Measurements from ENCODE around the gene SLC35B4. TPM values are rescaled to one million over a fixed set of nuclear protein-coding genes. Genes with fewer than 3 reads are reported as not detected.

SLC35B4 gene
- total RNA-seq, 1 experiment from 2014 or later = 13.3 TPM

DNA sequence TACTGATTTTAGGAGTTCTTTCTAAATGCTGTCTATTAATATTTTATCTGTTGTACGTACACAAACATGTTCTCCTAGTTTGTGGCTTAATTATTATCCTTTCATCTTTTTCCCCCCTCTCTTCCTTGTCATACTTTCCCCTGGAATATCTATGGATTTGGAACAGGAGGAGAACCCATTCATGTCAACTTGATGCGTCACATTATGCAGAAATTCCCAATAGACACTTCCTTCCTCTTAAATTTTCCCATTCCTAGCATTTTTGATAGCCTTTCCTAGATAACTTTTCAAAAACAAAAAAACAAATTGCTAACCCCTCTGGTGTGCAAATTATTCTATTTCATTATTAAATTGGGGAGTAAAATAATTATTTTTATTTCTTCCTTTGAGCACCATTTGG lies 36.2 kb downstream of the SLC35B4 start:
- intact Hi-C loops (cut with micrococcal nuclease; ENCODE audit: unreplicated experiment) = no loop called here
- Mint-ChIP-seq H3K36me3 (ENCODE audit: insufficient read depth, unreplicated experiment) (no peaks in the 10 kb centered on the region), H3K4me3 (ENCODE audit: low read depth, unreplicated experiment) (no peak overlapping the region), H3K27me3 (ENCODE audit: unreplicated experiment) (no peaks in the 10 kb centered on the region), H3K9me3 (ENCODE audit: low read depth, unreplicated experiment) (no peaks in the 10 kb centered on the region), H3K4me1 (ENCODE audit: low read depth, unreplicated experiment) (peaks cover 7% of the 10 kb centered on the region), H3K27ac (ENCODE audit: unreplicated experiment) (no peak overlapping the region)
- no TSS peak for BruUV-seq (replicated peaks)
- no peak for DNase-seq
- CTCF ChIA-PET = no interaction called here
- no peak for TF ChIP-seq CTCF (IDR thresholded peaks at IDR 0.05; ENCODE audit: unreplicated experiment)

GRCh38 chr7:134279898-134280297 lies 36.8 kb downstream of the SLC35B4 start:
- Mint-ChIP-seq H3K4me3 (ENCODE audit: low read depth, unreplicated experiment) (no peak overlapping the region), H3K4me1 (ENCODE audit: low read depth, unreplicated experiment) (peaks cover 7% of the 10 kb centered on the region), H3K27ac (ENCODE audit: unreplicated experiment) (no peak overlapping the region), H3K27me3 (ENCODE audit: unreplicated experiment) (no peaks in the 10 kb centered on the region), H3K36me3 (ENCODE audit: insufficient read depth, unreplicated experiment) (no peaks in the 10 kb centered on the region), H3K9me3 (ENCODE audit: low read depth, unreplicated experiment) (no peaks in the 10 kb centered on the region)
- CTCF ChIA-PET = no interaction called here
- no peak for TF ChIP-seq CTCF (IDR thresholded peaks at IDR 0.05; ENCODE audit: unreplicated experiment)
- BruUV-seq (replicated peaks) = no TSS peak
- DNase-seq = no peak
- intact Hi-C loops (cut with micrococcal nuclease; ENCODE audit: unreplicated experiment) = no loop called here

- H3K27ac Mint-ChIP-seq (ENCODE audit: unreplicated experiment) = no peak overlapping the region
- H3K27me3 Mint-ChIP-seq (ENCODE audit: unreplicated experiment) = no peaks in the 10 kb centered on the region
- no peak overlapping the region for H3K4me3 Mint-ChIP-seq (ENCODE audit: low read depth, unreplicated experiment)
- H3K4me1 Mint-ChIP-seq (ENCODE audit: low read depth, unreplicated experiment) = peaks cover 7% of the 10 kb centered on the region
- CTCF ChIA-PET = no interaction called here
- no peak for DNase-seq
- H3K9me3 Mint-ChIP-seq (ENCODE audit: low read depth, unreplicated experiment) = no peaks in the 10 kb centered on the region
- H3K36me3 Mint-ChIP-seq (ENCODE audit: insufficient read depth, unreplicated experiment) = no peaks in the 10 kb centered on the region
- intact Hi-C loops (cut with micrococcal nuclease; ENCODE audit: unreplicated experiment) = no loop called here
- no peak for TF ChIP-seq CTCF (IDR thresholded peaks at IDR 0.05; ENCODE audit: unreplicated experiment)
- BruUV-seq (replicated peaks) = no TSS peak
Measured at GRCh38 chr7:134279336-134279735, 37.4 kb downstream of the SLC35B4 start.

GRCh38 chr7:134278502-134279153 lies 38.1 kb downstream of the SLC35B4 start:
- Mint-ChIP-seq H3K27me3 (ENCODE audit: unreplicated experiment) (no peaks in the 10 kb centered on the region), H3K9me3 (ENCODE audit: low read depth, unreplicated experiment) (no peaks in the 10 kb centered on the region), H3K36me3 (ENCODE audit: insufficient read depth, unreplicated experiment) (no peaks in the 10 kb centered on the region), H3K4me1 (ENCODE audit: low read depth, unreplicated experiment) (peaks cover 7% of the 10 kb centered on the region), H3K4me3 (ENCODE audit: low read depth, unreplicated experiment) (no peak overlapping the region), H3K27ac (ENCODE audit: unreplicated experiment) (no peak overlapping the region)
- CTCF ChIA-PET = no interaction called here
- no peak for DNase-seq
- intact Hi-C loops (cut with micrococcal nuclease; ENCODE audit: unreplicated experiment) = no loop called here
- BruUV-seq (replicated peaks) = no TSS peak
- no peak for TF ChIP-seq CTCF (IDR thresholded peaks at IDR 0.05; ENCODE audit: unreplicated experiment)

Data from Calu3 (cell line).